CD4-positive, alpha-beta T cell treated with Interleukin-17A for 4 hours (primary cell): ENCODE measurements around the gene VWF.

Source experiments
- DNase-seq: peaks from one replicate; pipeline ENCODE4 v3.0.0-alpha.2; 2020; ENCODE audit warnings: mixed read lengths

The VWF gene

GRCh38 chr12:6074979-6075585 lies 49.4 kb downstream of the VWF start:
- DNase-seq, result peak; percentile 52

- peak; percentile 30 for DNase-seq
Observed at GRCh38 chr12:6074427-6074826, 50.0 kb downstream of the VWF start.

GRCh38 chr12:6073426-6073825 lies 51.0 kb downstream of the VWF start:
- no peak for DNase-seq

- DNase-seq, result no peak
Observed at GRCh38 chr12:6072302-6072752, 52.1 kb downstream of the VWF start.

- no peak for DNase-seq
Observed at GRCh38 chr12:6071589-6071988, 52.9 kb downstream of the VWF start.

GRCh38 chr12:6070472-6071257 lies 53.8 kb downstream of the VWF start:
- DNase-seq, result no peak

GRCh38 chr12:6069437-6070093 lies 54.9 kb downstream of the VWF start:
- peak; percentile 24 for DNase-seq

- no peak for DNase-seq
Observed at GRCh38 chr12:6068227-6068626, 56.2 kb downstream of the VWF start.

- DNase-seq, result no peak
Observed at GRCh38 chr12:6067152-6067916, 57.1 kb downstream of the VWF start.

- no peak for DNase-seq
Observed at GRCh38 chr12:6066651-6067050, 57.8 kb downstream of the VWF start.

GRCh38 chr12:6065863-6066199 lies 58.6 kb downstream of the VWF start:
- no peak for DNase-seq

- no peak for DNase-seq
Observed at GRCh38 chr12:6065131-6065862, 59.2 kb downstream of the VWF start.

- peak; percentile 66 for DNase-seq
Observed at GRCh38 chr12:6062757-6063735, 61.4 kb downstream of the VWF start.

- no peak for DNase-seq
Observed at GRCh38 chr12:6062395-6062756, 62.1 kb downstream of the VWF start.

- DNase-seq, result no peak
Observed at GRCh38 chr12:6061660-6062059, 62.8 kb downstream of the VWF start.

GRCh38 chr12:6059860-6060565 lies 64.5 kb downstream of the VWF start:
- DNase-seq, result no peak

- no peak for DNase-seq
Observed at GRCh38 chr12:6059221-6059620, 65.2 kb downstream of the VWF start.

GRCh38 chr12:6058481-6059161 lies 65.8 kb downstream of the VWF start:
- no peak for DNase-seq

GRCh38 chr12:6057700-6058099 lies 66.8 kb downstream of the VWF start:
- DNase-seq, result no peak
